H1 (cell line): Measurements from ENCODE around the gene ZBTB43. TPM values are rescaled to one million over a fixed set of nuclear protein-coding genes. Genes with fewer than 3 reads are reported as not detected.

Experiments
- BCL11A ChIP-seq, 2 experiments: IDR thresholded peaks; one replicate each; pipeline ENCODE4 v1.6.1; 2011; ENCODE audit warnings: low read depth in 2 of 2, low read length in 2 of 2, mild to moderate bottlenecking in 2 of 2
- polyA plus RNA-seq, 7 experiments: library from polyadenylated mRNA; depleted of rRNA in 3 of 7; stranded (reverse) in 5 of 7; unstranded in 2 of 7; fragments of >200 nt in 5 of 7; fragments of 200-250 nt in 2 of 7; gene quantifications; 1 replicate in 5 of 7; 2 replicates in 1 of 7; 4 replicates in 1 of 7; pipeline versions ENCODE4 v1.2.1 to v1.2.3, GENCODE V29; 2011 to 2013; ENCODE audit warnings: missing spikeins in 2 of 7, mixed read lengths in 2 of 7
- total RNA-seq: library from RNA; stranded (reverse); fragmentation: NEBNext Ultra II Directional; extraction: Animal tissue kit (Norgen Biotek cat#: 25700); gene quantifications from 2 replicates; pipeline ENCODE4 v1.2.1, GENCODE V29; 2021

ZBTB43 gene
- total and polyA plus RNA-seq, 2 of the 8 experiments (the other 6 are each of a cell fraction or from before 2014, with no cell fraction given), result 4.1 to 16.7 TPM

DNA sequence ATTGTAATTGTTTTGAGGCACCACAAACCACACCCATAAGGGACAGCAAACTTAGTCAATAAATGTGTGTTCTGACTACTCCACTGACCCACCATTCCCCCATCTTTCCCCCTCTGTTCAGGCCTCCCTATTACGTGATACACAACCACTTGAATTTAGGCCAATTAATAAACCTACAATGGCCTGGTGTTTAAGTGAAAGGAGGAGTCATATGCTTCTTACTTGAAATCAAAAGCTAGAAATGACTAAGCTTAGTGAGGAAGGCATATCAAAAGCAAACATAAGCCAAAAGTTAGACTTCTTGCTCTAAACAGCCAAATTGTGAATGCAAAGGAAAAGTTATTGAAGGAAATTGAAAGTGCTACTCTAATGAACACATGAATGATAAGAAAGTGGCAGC is 14.6 kb downstream of the ZBTB43 start (continued):
- no peak for TF ChIP-seq BCL11A (IDR thresholded peaks at IDR 0.05; ENCODE audit: low read depth in 2 of 2, low read length in 2 of 2)
